Peyer's patch (tissue), 4 donors: ENCODE measurements around the gene CWC15.

Experiments used
- CTCF ChIP-seq, 6 experiments: fragments of 450-650 bp in 4 of 6; fragments of 200-600 bp in 2 of 6; sonication (generic) in 1 of 6; IDR thresholded peaks; one replicate each; pipeline ENCODE4 v1.5.1; 2017 to 2019; ENCODE audit warnings: antibody characterized with exemption in 6 of 6, mild to moderate bottlenecking in 3 of 6, moderate library complexity in 1 of 6
- POLR2A ChIP-seq, 2 donors: fragments of 450-650 bp; IDR thresholded peaks; one replicate each; pipeline ENCODE4 v1.5.1; 2017; ENCODE audit warnings: antibody characterized with exemption in 2 of 2, mild to moderate bottlenecking in 2 of 2, moderate library complexity in 2 of 2

DNA sequence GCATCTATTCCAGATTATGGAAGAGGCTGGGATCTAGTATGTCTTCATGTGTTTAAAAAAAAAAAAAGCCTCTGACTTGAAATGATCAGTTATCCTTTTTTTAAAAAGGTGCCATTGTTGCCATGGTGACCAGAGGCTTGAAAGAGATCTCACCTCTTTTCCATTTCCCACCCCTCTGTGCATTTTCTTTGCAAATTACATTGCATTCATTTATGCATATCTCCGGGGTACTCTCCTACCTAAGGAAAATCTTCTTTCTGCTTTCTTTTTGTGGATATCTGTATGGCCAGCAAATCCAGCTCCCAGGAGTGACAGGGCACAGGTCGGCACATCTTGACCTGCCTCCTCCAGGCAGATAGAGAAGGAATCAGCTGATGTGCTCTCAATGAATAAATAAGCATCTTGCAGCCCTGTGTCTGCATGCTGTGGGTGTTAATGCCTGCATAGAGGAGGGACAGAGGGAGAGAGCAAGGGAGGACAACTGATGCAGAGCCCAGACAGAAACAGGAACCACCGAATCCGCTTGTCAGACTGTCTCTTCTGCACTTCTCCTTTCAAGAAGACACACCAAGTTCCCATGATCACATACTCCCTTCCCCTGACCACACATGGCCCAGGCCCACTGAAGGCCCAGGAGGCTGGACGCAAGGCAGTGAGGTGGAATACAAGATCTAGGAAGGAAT, 50.9 kb downstream of the CWC15 start:
- TF ChIP-seq POLR2A (IDR thresholded peaks at IDR 0.05) (no peak), CTCF (IDR thresholded peaks at IDR 0.05) (no peak)
